Measurements from ENCODE around the gene ETF1. TPM values are rescaled to one million over a fixed set of nuclear protein-coding genes. Genes with fewer than 3 reads are reported as not detected.

ETF1 gene
- total RNA-seq, 4 donors from 2014 or later = 64.2 to 92.2 (median 81.3) TPM

DNA sequence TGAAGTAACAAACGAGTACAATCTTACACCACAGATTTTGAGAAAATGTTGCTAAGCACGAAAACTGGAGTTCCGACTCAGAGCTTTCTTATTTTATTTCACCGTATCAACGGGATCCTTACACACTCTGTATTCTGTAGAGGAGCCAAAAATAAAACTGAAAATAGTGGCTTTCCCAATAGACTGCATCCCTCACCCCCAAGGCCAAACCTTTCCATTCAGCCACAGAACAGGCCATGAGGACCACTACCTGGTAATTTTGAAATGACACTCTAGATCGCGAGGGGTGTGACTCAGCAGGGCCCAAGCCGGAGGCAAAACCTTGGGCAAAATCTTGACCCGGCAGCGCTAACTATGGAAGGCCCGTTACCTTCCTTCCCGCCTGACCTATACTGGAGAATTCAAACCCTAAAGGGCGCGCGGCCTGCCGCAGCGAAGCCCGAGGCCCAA, 31.7 kb upstream of the ETF1 start:
- WGBS, 2 donors = 0 to 1% methylated on average over 18 of the region's 18 CpGs
- DNase-seq (ENCODE audit: low spot score in 2 of 2) = peak in 1 of 2 donors; percentile 22
- TF ChIP-seq, protein P1, sequence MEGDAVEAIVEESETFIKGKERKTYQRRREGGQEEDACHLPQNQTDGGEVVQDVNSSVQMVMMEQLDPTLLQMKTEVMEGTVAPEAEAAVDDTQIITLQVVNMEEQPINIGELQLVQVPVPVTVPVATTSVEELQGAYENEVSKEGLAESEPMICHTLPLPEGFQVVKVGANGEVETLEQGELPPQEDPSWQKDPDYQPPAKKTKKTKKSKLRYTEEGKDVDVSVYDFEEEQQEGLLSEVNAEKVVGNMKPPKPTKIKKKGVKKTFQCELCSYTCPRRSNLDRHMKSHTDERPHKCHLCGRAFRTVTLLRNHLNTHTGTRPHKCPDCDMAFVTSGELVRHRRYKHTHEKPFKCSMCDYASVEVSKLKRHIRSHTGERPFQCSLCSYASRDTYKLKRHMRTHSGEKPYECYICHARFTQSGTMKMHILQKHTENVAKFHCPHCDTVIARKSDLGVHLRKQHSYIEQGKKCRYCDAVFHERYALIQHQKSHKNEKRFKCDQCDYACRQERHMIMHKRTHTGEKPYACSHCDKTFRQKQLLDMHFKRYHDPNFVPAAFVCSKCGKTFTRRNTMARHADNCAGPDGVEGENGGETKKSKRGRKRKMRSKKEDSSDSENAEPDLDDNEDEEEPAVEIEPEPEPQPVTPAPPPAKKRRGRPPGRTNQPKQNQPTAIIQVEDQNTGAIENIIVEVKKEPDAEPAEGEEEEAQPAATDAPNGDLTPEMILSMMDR (IDR thresholded peaks at IDR 0.05) = no peak
- no peak for TF ChIP-seq POLR2A (IDR thresholded peaks at IDR 0.05)
- H3K4me3 ChIP-seq (ENCODE audit: low read depth, poor library complexity, severe bottlenecking) = peak overlapping the region; percentile 98
- intact Hi-C loops (cut with DNase I; ENCODE audit: low total_unique reads) = no loop called here

DNA sequence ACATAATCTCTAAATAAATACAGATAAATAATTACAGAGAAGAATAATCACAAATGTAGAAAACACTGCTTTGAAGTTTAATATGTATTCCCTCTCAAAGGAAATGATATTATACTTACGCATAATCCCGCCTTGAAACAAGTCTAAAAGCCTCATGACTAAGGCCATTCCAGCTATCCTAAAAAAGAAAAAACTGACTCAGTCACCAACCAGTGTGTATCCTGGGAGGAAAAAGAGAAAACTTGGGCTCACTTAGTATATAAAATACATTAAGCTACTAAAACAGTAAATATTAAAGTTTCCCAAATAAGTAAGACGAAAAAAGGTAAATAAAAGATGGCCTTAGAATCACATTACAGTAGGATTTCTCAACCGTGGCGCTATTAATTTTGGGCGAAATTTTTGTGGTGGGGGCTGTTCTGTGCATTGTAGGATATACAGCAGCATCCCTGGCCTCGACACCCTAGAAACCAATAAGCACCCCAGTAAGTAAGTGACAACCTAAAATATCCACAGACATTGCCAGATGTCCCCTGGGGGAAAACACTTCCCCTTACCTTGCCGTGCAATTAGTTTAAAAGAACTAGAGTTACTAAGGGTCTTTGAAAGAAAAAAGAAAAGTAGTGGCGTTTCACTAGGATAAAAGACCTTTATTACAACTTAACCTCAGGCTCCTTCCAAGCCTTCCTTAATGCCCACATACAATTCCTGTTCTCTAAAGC, 31.1 kb upstream of the ETF1 start:
- TF ChIP-seq, protein P1 (IDR thresholded peaks at IDR 0.05) = no peak
- TF ChIP-seq POLR2A (IDR thresholded peaks at IDR 0.05) = no peak
- DNase-seq (ENCODE audit: low spot score in 2 of 2) = no peak
- WGBS, 2 donors = 36 to 42% methylated on average over 9 of the region's 9 CpGs
- intact Hi-C loops (cut with DNase I; ENCODE audit: low total_unique reads) = no loop called here
- H3K4me3 ChIP-seq (ENCODE audit: low read depth, poor library complexity, severe bottlenecking) = peak overlapping the region; percentile 98

DNA sequence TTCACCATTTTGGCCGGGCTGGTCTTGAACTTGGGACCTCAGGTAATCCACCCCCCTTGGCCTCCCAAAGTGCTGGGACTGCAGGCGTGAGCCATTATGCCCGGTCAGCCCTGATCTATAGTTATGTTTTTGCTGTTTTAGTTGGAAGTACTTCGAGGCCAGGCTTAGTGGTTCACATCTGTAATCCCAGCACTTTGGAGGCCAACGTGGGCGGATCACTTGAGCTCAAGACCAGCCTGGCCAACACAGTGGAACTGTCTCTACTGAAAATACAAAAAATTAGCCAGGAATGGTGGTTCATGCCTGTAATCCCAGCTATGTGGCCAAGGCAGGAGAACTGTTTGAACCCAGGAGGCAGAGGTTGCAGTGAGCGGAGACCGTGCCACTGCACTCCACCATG, 30.2 kb upstream of the ETF1 start:
- TF ChIP-seq, protein P1 (IDR thresholded peaks at IDR 0.05) = no peak
- TF ChIP-seq POLR2A (IDR thresholded peaks at IDR 0.05) = no peak
- no peak overlapping the region for H3K4me3 ChIP-seq (ENCODE audit: low read depth, poor library complexity, severe bottlenecking)
- no peak for DNase-seq (ENCODE audit: low spot score in 2 of 2)
- WGBS, 2 donors = 79 to 93% methylated on average over 7 to 8 of the region's 8 CpGs
- intact Hi-C loops (cut with DNase I; ENCODE audit: low total_unique reads) = no loop called here

DNA sequence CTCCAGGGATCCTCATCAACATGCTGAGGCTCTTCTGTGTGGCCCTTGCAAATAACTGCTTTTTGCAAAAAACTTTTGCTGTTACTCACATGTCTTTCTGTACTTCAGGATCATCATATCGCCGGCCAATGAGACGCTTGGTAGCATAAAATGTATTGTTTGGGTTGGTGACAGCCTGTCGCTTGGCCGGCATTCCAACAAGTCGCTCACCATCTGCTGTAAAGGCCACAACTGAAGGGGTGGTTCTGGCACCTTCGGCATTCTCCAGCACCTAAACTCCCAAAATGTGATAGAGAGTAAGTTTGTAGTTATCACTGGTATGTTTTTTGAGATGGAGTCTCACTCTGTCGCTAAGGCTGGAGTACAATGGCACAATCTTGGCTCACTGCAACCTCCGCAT, 27.8 kb upstream of the ETF1 start:
- TF ChIP-seq, protein P1 (IDR thresholded peaks at IDR 0.05) = no peak
- no peak for TF ChIP-seq POLR2A (IDR thresholded peaks at IDR 0.05)
- WGBS, 2 donors = 97% methylated on average over 9 of the region's 9 CpGs
- DNase-seq (ENCODE audit: low spot score in 2 of 2) = no peak
- intact Hi-C loops (cut with DNase I; ENCODE audit: low total_unique reads) = no loop called here
- no peak overlapping the region for H3K4me3 ChIP-seq (ENCODE audit: low read depth, poor library complexity, severe bottlenecking)

DNA sequence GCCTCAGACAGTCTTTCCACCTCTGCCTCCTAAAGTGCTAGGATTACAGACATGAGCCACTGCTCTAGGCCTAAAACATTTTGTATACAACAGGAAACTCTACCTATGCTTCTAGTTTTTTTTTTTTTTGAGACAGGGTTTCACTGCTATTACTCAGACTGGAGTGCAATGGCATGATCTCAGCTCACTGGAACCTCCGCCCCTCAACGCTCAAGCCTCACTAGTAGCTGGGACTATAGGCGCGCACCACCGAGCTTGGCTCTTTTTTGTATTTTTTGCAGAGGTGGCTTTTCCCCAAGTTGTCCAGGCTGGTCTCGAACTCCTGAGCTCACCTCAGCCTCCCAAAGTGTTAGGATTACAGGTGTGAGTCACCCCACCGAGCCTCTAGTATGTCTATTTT, 26.7 kb upstream of the ETF1 start:
- DNase-seq (ENCODE audit: low spot score in 2 of 2) = no peak
- H3K4me3 ChIP-seq (ENCODE audit: low read depth, poor library complexity, severe bottlenecking) = no peak overlapping the region
- TF ChIP-seq POLR2A (IDR thresholded peaks at IDR 0.05) = no peak
- TF ChIP-seq, protein P1 (IDR thresholded peaks at IDR 0.05) = no peak
- WGBS, 2 donors = 91 to 96% methylated on average over 7 of the region's 7 CpGs
- intact Hi-C loops (cut with DNase I; ENCODE audit: low total_unique reads) = no loop called here
